Activated gamma-delta T cell treated with Interleukin-2 at 50 U/mL for 16 hours (primary cell): ENCODE results near the gene RFX4.
A peak's percentile ranks its signal among the peaks of the same experiment; 100 is the strongest.

Experiments used
- DNase-seq: peaks from one replicate; pipeline ENCODE4 v3.0.0-alpha.2; 2020

RFX4 gene

DNA sequence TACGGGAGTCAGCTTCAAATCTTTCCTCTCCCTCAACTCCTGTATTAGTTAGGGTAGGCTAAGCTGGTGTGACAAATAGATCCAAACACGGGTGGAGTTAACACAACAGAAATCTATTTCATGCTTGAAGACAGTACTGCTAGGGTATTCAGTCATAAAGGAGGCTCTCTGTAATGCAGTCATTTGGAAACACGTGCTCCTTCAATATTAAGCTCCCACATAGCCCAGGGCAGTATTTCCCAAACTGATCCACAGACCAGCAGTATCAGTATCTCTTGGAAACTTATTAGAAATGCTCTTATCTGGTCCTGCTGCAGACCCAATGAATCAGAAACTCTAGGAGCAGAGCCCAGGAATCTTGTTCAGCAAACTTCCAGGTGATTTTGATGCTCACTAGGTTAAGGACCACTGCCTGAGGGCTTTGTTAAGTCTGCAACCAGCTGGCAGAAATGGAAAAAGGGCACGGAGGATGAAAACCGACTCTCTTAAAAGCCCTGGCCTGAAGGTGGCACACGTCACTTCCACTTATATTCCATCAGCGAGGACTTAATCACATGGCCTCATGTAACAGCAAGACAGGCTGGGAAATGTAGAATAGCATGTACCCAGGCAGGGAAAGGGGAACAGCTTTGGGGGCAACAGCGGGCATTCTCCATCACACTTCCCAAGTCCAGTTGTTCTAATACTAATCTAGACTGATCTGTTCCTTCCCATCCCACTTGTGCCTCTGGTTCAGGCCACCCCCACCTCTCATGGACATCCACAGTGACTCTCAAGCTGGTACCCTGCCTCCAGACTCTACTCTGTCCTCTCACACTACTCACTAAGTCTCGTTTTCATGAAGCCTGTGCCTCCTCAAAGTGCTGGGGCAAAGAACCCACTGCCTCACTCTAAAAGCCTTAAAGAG, 153.5 kb downstream of the RFX4 start:
- DNase-seq, result no peak

DNA sequence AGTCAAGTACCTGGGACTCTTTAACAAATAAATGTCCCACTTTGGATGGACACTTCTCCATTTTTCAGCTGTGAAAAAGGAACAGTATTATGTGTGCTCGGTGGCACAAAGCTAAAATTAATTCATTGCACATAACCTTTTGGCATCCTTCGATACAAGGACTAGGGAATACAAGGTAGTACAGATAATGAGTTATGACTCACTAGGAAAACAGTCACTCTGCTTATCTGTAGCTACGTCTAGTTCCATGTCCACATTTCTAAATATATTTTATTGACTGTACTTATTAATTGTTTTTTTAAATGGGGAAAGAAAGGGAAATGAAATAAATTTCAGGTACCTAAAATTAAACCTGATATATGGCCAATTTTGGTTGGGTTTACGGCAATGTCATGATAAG, 156.5 kb downstream of the RFX4 start:
- no peak for DNase-seq

DNA sequence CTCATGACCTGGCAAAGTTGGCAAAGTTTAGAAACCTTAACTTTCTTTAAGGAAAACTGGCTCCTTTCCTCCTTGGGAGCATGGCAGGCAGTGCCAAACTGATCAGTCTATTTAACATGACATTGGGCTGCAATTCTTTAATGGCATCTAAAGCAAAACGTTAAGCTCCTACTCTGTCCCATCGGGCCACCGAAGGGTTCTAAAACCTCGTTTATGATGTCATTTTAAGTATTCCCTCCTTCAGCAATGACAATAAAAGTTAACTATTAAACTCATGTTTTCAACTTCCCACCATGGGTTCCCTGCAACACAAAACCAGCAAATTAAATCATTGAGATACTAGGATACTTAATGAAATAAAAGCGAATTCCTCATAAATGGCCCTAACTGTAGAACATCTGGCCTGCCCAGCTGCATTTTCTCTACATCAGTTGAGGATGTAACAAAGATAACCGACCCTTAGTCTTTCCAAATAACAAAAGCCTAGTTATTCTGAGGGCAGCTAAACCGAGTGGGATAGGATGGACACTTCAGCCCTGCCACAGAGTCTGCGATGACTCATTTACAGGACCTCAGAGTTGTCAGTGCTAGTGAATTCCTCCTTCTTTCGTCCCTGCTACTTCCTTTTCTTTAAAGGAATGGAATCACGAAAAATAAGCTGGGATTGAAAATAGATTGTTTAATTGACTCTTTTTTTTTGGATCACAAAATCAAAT, 157.2 kb downstream of the RFX4 start:
- DNase-seq, result no peak

DNA sequence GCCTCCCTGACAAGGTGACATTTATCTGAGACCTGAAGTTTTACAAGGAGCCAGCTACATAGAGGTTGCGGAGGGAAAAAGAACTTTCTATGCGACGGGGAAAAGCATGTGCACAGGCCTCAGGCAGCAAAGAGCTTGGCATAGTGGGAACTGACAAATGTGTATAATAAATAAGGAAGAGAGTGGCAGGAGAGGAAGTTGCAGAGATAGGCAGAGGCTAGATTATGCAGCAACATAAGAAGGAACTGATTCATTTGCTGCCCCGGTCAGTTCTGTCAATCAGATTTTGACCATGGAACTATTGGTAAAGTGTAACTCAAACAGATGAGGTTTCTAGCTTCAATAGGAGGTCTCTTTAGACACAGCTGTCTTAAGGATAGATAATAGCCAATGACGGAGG, 158.0 kb downstream of the RFX4 start:
- no peak for DNase-seq

DNA sequence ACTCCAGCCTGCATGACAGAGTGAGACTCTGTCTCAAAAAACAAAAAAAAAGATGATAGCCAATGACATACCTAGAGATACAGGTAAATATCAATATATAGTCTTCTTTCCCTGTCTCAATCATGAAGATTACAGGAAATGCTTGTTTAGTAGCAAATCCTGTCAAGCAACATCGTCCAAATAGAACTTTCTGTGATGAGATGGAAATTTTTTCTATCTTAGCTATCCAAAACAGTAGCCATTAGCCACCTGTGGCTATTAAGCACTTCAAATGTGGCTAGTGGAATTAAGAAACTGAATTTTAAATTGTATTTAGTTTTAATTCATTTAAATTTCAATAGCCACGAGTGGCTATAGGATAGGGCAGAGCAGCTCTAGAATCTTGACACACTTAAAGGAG, 158.4 kb downstream of the RFX4 start:
- DNase-seq, result no peak

DNA sequence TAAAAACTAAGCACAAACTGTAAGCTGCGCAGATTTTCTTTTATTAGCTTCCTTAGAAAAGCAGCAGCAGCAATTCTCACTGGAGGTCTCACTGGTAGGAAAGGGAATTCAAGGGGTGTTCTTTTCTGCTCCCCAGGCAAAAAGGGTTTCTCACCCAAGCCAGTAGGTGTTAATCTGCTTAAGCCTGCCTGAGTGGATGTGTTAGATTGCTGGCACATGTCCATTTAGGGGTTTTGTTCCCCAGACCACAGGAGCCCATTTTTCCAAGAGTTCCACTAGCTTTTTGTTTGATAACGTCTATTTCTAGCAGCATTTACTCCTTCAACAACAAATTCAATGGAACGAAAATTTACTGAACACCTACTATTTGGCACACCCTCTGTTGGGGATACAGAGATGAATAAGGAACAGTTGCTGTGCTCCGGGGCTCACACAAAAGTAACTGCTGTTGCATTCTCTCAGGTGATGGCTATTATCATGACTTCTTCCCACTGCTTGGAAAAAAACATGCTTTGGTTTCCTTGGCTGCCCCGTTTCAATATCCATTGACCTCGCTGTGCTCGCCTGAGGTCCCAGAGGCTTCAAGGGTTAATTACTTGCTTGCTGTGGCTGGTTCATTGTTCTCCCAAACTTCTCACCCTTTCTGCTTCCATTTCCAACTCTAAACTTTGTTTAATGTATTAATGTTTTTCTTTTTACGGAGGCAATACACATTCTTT, 160.6 kb downstream of the RFX4 start:
- DNase-seq, result no peak

DNA sequence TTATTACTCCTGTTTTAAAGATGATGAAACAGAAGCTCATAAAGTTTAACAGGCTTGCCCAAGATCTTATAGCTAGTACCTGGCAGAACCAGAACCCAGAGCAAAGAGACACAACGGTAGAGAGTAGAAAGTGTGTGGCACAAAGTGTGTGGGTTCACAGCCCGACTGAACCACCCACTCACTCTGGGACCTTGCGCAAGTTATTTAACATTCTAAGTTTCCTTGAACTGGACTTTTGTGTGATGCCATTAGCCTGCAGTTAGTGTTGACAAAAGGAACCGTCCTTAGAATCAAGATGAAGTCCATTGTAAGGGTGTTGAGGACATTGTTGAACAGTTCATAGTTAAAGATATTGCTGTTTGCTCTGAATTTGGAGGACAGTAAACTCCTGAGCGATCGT, 161.8 kb downstream of the RFX4 start:
- no peak for DNase-seq

DNA sequence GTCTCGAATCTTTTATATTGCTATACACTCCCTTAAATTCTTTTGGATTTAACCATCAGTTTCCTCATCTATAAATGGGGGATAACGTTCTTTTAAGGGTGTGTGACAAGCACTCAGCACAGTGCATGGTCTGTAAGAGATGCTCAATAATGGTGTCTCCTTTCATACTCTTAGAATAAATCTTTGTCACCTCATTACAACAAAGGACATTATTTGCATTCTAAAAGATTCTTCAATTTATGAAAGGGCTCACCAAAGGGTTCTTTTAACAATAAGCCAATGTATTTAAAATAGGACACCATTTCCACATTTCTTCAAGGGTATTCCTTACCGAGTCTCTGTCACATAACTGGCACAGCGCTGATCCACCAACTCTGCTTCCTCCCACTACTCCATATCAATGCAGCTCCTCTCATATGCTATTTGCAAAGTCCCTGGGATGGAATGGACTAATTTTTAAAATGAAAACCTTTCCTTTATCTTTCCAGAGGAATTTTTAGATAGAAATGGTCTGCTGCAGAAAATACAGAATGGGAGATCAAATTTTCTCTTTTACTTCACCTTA, 162.5 kb downstream of the RFX4 start:
- no peak for DNase-seq

DNA sequence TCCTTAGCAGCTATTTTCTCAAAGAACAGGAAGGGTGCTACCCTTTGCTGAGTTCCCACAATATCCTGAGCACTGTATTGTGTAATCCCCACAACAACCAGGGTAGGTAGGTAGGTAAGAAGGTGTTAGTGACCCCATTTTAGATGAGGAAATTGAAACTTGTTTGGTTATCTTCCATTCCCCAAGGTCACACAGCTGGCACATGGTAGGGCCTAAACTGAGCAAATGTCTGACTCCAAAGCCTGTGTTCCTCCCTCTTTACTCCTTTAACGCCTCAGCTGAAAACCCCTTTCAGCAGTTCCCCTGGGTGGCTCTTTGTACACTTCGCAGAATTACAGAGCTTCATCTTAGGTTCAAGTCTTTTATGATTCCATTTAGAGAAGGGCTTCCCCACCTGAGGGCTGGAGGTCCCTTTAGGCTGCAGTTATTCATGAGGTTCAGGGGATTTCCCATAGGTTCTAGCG, 165.2 kb downstream of the RFX4 start:
- DNase-seq, result peak; percentile 27

DNA sequence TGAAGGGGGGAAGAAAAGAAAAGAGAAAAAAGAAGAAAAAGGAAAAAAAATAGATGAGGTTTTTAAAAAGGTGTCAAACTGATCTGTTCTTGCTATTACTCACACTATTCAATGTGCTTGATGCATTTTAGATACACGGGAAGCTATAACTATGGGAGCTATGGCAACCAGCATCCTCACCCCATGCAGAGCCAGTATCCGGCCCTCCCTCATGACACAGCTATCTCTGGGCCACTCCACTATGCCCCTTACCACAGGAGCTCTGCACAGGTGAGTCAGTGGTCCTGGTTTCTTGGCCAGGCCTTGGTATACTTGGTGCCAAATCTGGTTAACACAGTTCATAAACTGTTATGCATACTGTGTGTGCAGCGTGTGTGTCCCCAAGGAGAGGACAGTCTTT, 167.7 kb downstream of the RFX4 start:
- no peak for DNase-seq

DNA sequence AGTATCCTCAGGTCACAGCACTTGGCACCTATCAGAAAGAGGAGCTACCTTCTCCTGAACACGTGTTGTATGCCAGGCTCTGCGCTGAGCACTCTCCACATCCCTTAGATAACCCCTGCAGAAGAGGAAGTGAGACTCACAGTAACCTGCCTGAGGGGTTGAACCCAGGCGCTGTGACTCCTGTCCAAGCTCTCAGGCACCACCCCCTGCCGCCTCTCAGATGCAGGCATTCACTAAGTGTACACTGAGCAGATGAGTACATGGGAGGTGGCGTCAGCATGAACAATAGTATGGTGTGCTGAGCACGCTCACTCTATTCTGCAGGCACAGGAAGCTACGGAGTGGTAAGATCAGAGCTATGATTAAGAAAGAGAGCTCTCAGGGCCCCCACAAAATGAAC, 170.7 kb downstream of the RFX4 start:
- peak; percentile 51 for DNase-seq

DNA sequence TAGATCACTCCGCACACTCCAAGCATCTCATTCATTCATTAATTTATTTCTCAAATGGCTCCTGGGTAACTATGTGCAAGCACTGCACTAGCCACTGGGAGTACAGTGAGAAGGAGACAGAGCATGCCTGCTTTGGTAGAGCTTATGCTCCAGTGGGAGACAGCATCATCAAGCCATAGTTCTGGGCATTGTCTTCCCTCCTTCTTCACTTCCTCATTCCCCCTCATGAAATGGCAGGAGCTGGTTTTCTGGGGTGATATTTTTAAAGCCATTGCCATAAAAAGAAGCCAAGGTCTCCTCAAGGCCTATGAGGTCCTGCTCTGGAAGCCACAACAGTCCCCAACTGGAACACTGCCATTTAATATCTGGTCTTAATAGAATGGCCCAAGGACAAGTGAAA, 171.5 kb downstream of the RFX4 start:
- no peak for DNase-seq

DNA sequence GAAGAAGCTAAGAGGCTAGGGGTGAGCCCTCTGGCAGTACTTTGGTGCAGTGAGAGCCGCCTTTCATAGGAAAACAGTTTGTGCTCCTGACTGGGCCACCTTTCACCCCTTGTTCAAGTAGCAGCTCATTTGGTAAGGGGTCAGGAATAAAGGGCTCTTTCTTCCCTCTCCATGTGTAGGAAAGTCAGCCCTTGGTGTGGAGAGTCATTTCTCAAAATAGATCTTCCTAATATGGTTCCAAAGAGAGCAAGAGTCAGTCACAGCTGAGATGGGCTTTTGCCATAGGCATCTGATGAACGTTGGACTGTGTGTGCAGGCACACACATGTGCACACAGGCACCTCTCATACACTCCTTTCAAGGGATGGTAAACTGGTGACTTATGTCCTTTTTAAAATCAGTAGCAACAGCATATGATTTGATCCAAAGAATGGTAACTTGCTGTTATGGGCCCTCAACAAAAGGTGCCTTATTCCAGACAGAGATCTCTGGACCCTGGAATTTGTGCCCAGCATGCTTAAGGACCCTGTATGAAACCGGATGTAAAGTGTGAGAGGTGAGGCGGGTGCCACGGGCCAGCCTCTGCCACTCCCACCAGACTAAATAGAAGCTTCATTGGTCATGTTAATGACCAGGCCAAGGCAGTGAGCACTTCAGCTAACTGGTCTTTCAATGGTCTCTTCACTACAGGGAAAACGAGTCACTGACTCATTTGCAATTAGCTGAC, 175.0 kb downstream of the RFX4 start:
- DNase-seq, result no peak

DNA sequence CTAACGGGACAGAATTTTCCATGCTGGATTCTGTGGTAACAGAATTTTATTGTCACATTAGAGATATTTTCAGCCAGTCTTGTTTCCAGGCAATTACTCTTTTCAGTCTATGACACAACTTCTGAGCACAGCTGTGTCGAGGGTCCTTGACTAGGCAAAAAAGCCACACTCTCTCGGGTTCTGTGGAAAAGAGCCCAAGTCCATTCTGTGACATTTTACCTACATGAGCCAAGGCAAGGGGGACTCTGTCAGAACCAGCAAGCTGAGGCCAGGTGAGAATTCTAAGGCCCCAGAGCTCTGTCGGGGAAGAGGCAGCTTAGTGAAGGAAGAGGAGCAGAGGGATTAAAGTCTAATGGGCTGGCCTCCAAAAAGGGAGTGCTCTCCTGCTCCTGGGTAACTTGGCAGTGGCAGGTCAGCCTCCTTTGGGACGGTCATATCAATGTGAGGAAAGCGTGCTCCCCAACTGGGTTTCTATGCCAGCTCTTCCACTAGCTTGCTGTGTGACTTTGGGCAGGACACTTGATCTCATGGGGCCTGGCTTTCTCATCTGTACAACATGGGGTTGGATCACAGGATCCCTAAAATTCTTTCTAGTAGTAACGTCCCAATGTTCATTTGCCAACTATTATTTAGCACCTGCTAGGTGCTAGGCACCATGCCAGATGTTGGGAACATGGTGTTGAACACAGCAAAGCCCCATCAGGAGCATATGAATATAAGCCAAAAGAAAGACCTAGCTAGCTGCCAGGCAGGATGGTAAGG, 175.7 kb downstream of the RFX4 start:
- no peak for DNase-seq

DNA sequence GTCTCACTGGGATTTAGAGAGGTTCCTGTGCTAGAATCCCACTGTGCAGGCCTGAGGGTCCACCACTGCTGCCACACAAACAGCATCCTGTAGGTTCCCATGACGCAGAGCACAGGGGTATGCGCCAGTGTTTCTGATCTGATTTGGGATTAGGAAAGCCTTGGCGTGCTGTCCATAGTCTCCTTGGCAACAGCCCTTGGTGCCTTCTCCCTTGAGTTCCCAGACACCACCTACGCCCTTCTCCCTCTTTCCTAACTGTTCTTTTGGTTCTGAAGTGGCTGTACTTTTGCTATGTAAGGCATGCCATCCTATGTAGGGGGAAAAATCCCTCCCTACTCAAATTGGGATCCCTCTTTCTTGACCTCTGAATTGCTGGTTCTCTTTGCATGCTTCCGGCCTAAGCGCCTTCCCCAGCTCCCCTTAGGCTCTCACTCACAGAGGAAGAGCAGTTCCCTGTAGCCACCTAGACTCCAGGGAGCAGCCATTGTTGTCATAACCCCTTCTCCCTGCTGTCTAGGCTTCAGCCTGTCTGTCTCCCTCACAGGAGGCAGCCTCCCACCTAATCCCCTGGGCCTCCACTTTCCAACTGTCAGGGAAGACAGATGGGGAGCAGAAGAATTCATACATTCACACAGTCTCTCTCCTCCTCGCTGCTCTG, 176.9 kb downstream of the RFX4 start:
- DNase-seq, result no peak

DNA sequence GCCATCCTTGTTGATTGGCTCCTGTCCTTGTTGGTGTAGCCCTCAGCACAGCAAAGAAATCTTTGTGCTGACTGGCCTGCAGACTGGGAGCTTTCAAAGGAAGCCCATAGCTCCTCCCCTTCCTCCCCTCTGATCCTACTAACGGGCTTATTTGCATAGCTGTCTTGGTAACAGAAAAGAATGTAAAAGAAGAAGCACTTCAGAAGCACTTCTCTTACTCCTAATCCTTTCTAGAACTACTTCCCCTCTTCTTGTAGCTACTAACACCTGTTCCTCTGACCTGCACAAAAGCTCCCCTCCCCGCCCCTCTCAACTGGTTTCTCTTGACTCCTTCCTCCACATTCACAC, 177.4 kb downstream of the RFX4 start:
- no peak for DNase-seq

DNA sequence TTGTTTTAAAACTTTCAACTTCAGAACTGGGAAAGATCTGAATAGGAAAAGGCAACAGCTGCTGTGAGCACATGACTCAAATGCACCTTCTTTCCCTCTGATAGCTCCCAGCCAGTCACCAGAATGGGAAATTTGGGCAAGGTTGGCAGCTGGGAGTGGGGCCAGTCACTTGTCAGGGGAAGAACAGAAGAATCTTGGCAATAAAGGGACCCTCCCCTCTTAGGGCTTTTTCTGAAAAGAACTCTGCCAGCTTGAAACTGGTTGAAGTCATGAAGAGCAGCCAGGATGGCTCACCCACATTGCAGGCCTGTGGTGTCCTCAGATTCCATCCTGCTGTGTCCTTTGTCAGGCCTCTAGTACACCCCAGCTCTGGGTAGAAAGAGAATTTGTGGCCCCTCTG, 181.4 kb downstream of the RFX4 start:
- DNase-seq, result no peak

DNA sequence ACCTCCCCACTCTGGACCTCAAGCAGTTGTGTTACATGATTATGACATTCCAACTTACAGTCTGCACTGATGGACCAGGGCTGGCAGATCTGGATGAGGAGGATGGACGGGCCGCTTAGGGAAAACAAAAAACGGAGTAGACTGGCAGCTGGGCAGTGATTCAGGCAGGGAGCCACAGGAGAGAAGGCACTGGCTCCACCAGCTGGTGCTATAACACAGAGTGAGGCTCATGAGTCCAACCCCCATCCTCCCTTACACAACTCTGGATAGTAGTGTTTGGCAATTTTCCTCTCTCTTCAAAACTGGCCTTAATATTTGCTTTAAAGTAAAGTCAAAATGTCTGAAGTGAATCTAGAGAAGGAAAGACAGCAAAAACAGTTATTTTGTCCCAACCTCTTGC, 181.9 kb downstream of the RFX4 start:
- no peak for DNase-seq

DNA sequence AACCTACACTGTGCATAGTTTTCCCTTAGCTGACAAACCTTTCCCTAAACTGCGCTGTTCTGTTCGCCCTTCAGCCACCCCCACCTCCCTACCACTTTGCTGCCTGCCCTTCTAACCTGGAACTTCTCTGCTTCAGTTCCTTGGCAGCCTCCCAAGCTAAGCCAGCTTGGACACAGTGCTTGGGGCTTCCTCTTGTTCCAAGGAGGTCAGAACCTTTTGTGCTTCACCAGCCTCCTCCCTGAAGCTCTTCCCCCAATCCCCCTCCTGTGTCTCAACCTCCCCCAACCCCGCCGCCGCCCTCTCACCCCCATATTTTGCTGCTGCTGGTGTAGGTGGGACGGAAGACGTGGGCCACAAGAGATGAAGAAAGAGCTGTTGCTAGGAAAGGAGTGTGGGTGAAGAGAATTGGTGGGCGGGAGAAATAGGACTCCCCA, 183.6 kb downstream of the RFX4 start:
- DNase-seq, result no peak

DNA sequence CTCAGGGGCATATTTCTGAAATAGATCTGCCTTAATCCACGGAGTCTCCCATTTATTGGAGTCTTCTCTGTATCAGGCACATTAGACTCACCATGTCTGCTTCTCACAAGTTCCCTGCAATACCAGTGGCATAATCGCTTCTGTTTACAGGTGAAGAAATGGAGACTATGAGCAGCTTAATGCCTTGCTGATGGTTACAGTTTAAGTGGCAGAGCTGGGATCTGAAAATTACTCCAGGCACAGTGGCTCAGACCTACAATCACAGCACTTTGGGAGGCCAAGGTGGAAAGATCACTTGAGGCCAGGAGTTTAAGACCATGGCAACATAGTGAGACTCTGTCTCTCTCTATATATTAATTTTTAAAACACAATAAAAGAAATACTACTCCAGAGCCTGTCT, 184.4 kb downstream of the RFX4 start:
- DNase-seq, result no peak
